Measurements from ENCODE around the gene ZFYVE19. TPM values are rescaled to one million over a fixed set of nuclear protein-coding genes. Genes with fewer than 3 reads are reported as not detected.
A peak's percentile ranks its signal among the peaks of the same experiment; 100 is the strongest.

The ZFYVE19 gene
- total RNA-seq, 1 donor from 2014 or later = 26.4 TPM

DNA sequence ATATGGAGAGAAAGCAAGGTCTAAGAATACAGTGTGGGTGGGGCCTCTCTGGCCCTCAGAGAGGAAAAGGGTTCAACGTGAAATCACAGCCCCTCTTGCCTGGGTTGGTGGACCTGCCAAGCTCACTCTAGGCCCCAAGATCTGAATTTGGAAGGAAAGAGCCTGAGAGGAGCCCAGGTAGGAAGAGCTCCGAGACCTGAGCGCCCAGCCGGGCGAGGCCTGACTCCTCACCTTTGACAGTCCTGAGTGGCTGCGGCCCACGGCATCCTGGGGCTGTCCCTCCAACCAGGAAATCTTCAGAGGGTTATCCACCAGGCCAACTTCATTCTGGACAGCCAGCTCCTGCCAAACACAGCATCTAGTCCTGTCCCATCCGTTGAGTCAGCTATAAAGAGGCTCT is 33.4 kb upstream of the ZFYVE19 start:
- intact Hi-C loops (cut with DNase I) = no loop called here
- no peak for ATAC-seq (ENCODE audit: poor library complexity)
- no peak for DNase-seq

GRCh38 chr15:40773902-40774301 is 33.0 kb upstream of the ZFYVE19 start:
- ATAC-seq (ENCODE audit: poor library complexity) (no peak), DNase-seq (no peak)
- intact Hi-C loops (cut with DNase I) = no loop called here

- intact Hi-C loops (cut with DNase I) = no loop called here
- ATAC-seq (ENCODE audit: poor library complexity) = no peak
- no peak for DNase-seq
These were observed 31.9 kb upstream of the ZFYVE19 start for GRCh38 chr15:40775007-40775406.

DNA sequence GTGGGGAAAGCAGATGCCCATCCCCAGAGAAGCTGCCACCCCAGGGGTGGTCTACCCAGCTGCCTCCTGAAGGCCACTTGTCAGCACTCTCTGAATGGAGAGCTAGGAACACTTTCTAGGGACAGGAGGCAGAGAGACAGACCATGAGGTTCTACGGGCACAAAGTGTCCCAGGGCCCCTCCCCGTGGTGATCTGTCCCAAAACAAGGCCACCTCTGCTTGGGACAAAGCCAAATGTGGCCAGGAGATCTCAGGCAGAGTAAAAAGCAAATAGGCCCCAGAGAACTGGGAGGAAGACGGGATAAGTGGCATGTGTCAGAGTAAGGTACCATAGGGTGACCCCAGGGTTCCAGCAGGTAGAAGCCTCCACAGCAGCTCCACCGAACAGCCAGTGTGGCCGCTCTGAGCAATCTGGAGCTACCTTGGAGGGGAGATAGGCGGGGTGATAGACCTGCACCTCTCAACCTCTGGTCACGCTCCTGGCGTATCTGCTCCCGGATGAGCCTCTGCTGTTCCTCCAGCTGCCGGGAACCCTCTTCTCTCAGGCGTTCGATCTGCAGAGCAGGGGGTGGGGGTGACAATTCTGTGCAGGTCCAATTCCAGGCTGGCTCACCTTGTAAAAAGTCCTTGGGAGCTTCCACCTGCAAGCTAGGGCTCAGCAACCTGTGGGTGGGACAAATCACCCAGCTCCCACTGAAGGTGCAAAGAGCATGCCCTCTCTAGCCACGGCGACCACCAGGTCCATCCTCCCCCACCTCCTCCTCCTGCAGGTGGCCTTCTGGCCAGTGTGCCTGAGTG is 31.0 kb upstream of the ZFYVE19 start:
- intact Hi-C loops (cut with DNase I) = no loop called here
- ATAC-seq (ENCODE audit: poor library complexity) = no peak
- DNase-seq = no peak

DNA sequence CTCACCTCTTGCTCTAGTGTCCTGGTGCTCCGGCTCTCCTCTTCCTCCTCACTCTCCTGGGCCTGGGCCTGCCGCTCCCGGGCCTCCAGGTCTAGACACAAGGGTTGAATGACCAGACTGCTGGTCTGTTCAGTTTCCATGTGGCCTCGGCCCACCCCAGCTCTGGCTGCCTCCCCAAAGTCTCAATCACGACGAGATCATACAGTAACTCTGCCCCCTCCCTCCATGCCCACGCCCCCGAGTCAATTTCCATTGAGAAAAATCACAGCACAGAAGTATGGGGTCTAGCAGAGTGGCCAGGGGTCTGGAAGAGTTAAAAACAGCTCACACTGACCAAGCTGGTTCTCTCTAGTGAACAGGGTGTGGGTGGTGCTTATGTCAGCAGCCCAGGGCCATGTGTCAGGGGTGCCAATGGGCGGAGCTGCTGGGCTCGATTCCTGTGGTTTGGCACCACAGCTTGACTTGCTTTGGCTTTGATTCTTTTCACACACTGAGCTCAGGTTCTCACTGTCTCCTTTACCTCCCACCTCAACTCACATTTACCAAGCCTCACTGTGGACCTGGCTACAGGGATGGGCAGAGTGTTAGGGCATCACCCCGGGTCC is 30.2 kb upstream of the ZFYVE19 start:
- peak; percentile 29 for ATAC-seq (ENCODE audit: poor library complexity)
- DNase-seq = no peak
- intact Hi-C loops (cut with DNase I) = no loop called here

DNA sequence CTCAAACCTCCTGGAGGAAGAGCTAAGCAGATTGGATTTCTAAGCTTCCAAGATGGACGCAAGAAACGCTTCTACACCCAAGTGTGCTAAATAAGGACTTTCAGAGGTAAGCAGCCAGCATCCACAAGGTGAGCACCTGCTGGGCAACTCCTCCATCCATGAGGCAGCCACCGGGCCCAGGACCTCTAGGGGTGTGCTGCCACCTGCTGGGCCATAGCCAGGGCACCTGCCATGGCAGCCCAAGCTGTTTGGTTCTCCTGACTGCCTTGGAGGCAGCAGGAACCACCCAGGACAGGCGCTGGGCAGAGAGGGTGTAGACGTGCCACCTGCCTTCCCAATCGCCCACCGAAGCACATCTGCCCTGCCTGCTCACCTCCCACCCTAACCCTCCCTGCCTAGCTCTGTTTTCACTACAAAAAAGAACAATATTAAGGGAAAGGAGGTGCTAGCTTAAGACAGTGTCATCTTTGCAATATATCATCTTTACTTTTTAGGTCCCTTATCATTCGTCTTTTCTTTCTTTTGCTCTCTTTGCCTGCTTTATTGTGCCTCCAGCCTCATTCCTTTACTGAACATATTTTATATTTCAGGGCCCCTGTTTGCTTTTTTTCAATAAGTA is 24.2 kb upstream of the ZFYVE19 start:
- ATAC-seq (ENCODE audit: poor library complexity) (peak; percentile 73), DNase-seq (no peak)
- intact Hi-C loops (cut with DNase I) = no loop called here

DNA sequence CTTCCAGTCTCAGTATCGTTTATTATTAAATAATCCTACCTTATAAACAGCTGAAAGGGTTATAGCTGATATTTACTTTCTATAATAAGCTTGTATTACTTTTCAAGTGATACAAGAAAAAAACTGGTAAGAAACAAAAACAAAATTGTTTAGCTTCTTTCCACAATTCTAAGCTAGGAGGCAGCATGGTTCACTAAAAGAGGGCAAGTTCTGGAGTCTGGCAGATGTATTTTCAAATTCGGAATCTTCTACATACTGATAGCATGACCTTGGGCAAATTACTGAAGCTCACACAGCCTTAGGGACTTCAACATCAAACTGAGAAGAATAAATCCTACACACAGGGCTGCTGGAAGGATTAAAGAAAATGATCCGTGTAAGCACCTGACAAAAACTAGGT is 21.7 kb upstream of the ZFYVE19 start:
- no peak for ATAC-seq (ENCODE audit: poor library complexity)
- intact Hi-C loops (cut with DNase I) = no loop called here
- DNase-seq = no peak

DNA sequence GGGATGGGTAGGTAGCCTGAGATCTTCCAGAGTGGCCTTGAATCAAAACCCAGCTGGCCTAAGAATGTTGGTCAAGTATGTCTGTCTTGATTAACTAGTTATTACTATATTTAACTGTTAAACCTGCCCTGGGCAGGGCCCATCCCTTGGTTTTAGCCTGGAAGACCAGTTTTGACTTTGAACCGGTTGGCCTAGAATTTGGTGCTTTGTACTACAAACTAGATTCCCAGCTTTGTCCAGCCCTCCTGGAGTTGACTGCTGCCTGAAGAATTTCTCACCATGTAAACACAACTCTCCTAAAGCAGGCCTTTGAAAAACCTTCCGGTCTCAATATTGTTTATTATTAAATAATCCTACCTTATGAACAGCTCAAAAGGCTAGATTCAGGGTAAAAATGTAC is 21.1 kb upstream of the ZFYVE19 start:
- ATAC-seq (ENCODE audit: poor library complexity) (no peak), DNase-seq (no peak)
- intact Hi-C loops (cut with DNase I) = no loop called here

DNA sequence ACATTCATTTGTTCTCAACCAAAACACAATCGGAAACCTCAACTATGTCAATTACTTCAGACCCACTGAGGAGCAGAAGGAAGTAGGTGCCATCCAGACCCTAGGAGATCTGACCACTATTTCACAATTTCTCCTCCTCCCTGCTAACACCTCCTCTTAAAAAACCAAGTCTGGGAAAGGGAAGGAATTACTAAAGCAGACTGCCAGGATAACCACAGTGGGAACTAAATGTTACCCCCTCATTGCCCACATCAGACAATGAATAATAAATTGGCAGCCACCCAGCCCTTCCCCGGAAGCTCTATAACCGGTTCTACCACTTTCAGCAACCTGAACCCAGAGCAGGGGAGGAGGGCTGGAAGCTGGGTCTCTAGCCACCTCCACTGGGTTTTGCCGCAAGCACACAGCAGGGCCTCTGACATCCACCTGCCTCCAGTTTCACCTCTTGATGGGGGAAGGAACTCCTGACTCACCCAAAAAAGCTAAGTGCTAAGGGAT is 19.5 kb upstream of the ZFYVE19 start:
- intact Hi-C loops (cut with DNase I) = no loop called here
- DNase-seq (no peak), ATAC-seq (ENCODE audit: poor library complexity) (peak; percentile 32)

GRCh38 chr15:40787991-40788390 is 18.9 kb upstream of the ZFYVE19 start:
- DNase-seq = no peak
- intact Hi-C loops (cut with DNase I) = no loop called here
- peak; percentile 25 for ATAC-seq (ENCODE audit: poor library complexity)

DNA sequence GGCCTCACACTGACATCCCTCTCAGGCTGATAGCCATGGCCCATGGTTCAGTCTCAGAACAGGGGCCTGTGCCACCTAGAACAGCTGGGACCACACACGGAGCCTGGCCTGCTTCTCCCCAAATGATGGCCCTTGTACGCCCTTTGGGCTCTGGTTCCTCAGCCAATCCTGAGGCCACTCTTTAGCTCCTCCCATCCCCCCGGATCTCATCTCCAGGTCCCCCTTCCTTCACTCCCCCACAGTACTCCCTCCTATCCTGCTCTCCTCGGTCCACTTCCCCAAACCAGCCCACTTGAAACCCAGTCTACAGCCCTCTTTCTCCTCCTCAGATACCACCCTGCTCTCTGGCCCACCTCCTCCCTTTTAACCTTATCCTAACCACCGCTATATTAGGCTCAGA is 17.8 kb upstream of the ZFYVE19 start:
- no peak for ATAC-seq (ENCODE audit: poor library complexity)
- intact Hi-C loops (cut with DNase I) = no loop called here
- no peak for DNase-seq

- intact Hi-C loops (cut with DNase I) = no loop called here
- DNase-seq = no peak
These were observed 16.9 kb upstream of the ZFYVE19 start for GRCh38 chr15:40789999-40790398.

GRCh38 chr15:40790718-40791117 is 16.2 kb upstream of the ZFYVE19 start:
- intact Hi-C loops (cut with DNase I) = no loop called here
- no peak for ATAC-seq (ENCODE audit: poor library complexity)

More at GRCh38 chr15:40789999-40790398, 16.9 kb upstream of the ZFYVE19 start:
- no peak for ATAC-seq (ENCODE audit: poor library complexity)

DNA sequence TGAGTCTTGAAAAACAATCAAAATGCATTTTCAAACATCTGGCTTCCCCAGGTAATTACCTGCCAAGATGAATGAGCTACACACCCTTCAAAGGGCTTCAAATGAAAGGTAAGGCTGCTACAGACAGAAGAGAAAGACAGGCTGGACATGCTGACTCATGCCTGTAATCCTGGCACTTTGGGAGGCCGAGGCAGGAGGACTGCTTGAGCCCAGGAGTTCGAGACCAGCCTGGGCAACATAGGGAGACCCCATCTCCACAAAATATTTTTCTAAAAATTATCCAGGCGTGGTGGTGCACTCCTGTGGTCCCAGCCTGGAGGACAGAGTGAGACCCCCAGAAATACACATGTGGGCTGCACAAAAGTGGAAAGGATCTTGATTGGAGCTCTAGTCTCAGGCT is 14.5 kb upstream of the ZFYVE19 start:
- ATAC-seq (ENCODE audit: poor library complexity) (no peak), DNase-seq (no peak)
- intact Hi-C loops (cut with DNase I) = no loop called here

More at GRCh38 chr15:40790718-40791117, 16.2 kb upstream of the ZFYVE19 start:
- DNase-seq = no peak

DNA sequence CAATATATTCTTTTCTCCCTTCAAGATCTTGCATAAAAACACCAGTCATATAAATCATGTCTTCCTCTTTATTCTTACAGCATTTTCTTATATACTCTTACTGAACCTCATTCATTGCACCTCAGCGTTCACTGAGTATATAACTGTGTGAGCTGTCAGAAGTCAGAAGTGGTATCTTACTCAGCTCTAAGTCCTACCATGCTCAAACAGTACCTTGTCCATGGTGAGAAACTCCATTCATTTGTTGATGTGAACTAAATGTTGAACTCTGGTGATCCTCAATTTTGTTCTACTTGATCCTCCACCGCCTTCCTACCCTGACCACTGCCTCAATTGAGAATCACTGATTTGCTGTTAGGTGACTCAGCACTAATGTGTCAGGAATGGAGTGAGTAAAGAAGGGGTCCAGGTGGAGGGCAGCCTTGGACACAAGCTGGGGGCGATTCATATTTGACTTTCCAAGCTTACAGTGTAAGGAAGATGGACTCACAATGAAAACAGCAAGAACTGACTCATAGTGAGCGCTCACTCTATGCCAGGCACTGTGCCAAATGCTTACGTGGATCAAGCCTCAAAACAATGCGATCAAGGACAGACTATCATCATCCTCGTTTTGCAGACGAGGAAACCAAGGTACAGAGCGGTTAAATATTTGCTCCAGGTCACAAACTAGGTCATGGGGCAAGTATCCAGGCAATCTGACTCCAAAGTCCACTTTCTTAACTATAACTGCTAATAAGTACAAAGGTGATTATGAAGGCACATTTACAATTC is 13.5 kb upstream of the ZFYVE19 start:
- ATAC-seq (ENCODE audit: poor library complexity) (peak; percentile 43), DNase-seq (no peak)
- intact Hi-C loops (cut with DNase I) = no loop called here

DNA sequence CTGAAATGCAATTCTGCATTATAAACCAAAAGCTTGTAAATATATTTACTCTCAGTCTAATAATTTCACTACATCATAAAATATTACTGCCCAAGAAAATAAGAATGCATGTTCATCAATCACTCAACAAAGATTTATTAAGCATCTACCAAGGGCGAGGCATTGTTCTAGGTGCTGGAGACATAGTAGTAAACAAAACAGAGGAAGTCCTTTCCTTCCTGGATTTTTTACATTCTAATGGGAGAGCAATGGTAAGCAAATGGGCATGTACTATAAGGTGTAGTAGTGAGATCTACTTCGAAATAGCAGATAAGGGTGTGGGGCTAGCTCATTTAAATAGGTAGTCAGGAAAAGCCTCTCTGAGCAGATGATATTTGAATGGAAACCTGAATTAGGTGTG is 10.8 kb upstream of the ZFYVE19 start:
- DNase-seq = no peak
- intact Hi-C loops (cut with DNase I) = no loop called here
- ATAC-seq (ENCODE audit: poor library complexity) = no peak

DNA sequence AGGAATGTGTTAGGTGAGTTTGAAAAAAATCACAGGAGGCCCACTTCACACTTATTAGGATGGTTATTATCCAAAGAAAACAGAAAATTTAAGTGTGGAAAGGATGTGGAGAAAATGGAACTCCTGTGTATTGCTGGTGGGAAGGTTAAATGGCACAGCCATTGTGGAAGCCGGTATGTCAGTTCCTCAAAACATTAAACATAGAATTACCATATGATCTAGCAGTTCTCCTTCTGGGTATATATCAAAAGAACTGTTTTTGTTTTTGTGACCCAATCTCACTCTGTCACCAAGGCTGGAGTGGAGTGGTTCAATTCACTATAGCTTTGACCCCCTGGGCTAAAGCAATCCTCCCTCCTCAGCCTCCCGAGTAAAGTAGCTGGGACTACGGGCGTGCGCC is 10.4 kb upstream of the ZFYVE19 start:
- no peak for DNase-seq
- intact Hi-C loops (cut with DNase I) = no loop called here
- no peak for ATAC-seq (ENCODE audit: poor library complexity)

- intact Hi-C loops (cut with DNase I) = no loop called here
- DNase-seq (no peak), ATAC-seq (ENCODE audit: poor library complexity) (no peak)
These were observed 7.4 kb upstream of the ZFYVE19 start for GRCh38 chr15:40799523-40799922.

DNA sequence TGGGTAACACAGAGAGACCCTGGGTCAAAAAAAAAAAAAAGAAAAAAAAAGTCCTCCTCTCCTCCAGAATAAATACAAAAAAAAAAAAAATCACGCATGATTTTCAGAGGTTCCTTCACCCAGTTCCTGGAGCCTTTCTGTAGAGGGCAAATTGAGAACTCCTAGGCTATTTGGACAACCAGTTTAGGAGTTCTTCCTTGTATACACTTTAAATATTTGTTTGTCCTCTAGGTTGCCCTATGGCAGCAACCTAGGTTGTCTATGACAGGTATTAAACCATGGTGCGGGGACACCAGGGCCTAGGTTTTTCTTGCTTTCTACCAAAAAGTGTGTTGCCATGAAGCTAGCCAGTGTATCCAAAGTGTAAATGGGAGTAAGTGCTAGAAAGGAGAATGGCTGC is 3.8 kb upstream of the ZFYVE19 start:
- no peak for DNase-seq
- intact Hi-C loops (cut with DNase I) = no loop called here
- no peak for ATAC-seq (ENCODE audit: poor library complexity)
